GM23338 (cell line): Measurements from ENCODE around the gene KCNAB1. TPM values are rescaled to one million over a fixed set of nuclear protein-coding genes. Genes with fewer than 3 reads are reported as not detected.

Experiments used
- ATAC-seq: fragments of 200-7000 bp; cut with Tn5 transposase; 3 replicates; pipeline ENCODE4 v1.9.1; 2020
- DNase-seq: peaks from one replicate; pipeline ENCODE4 v3.0.0-alpha.2; 2015; ENCODE audit warnings: low spot score
- H2AFZ ChIP-seq: fragments of 200-600 bp; sonication (generic); 2 replicates; pipeline ENCODE4 v1.8.0; 2016; ENCODE audit warnings: antibody characterized with exemption, mild to moderate bottlenecking, moderate library complexity
- H3F3A ChIP-seq: fragments of 200-600 bp; sonication (generic); replicated peaks from 2 replicates; pipeline ENCODE4 v1.8.0; 2017; ENCODE audit warnings: antibody characterized with exemption, mixed run types, low read depth
- H3K27ac ChIP-seq: fragments of 200-600 bp; sonication (generic); 2 replicates; pipeline ENCODE4 v1.6.1; 2016; ENCODE audit warnings: low read depth
- H3K27me3 ChIP-seq: fragments of 200-600 bp; sonication (generic); 2 replicates; pipeline ENCODE4 v1.8.0; 2016; ENCODE audit warnings: mild to moderate bottlenecking, mixed run types, moderate library complexity; ENCODE audit not compliant: insufficient read depth
- H3K36me3 ChIP-seq: fragments of 200-600 bp; sonication (generic); 2 replicates; pipeline ENCODE4 v1.8.0; 2016; ENCODE audit warnings: mild to moderate bottlenecking; ENCODE audit not compliant: insufficient read depth
- H3K4me1 ChIP-seq: fragments of 200-600 bp; sonication (generic); 2 replicates; pipeline ENCODE4 v1.8.0; 2016; ENCODE audit warnings: mild to moderate bottlenecking, moderate library complexity; ENCODE audit not compliant: insufficient read depth
- H3K4me2 ChIP-seq: fragments of 200-600 bp; sonication (generic); 2 replicates; pipeline ENCODE4 v1.7.1; 2017; ENCODE audit warnings: mixed run types
- H3K4me3 ChIP-seq: fragments of 200-600 bp; sonication (generic); 2 replicates; pipeline ENCODE4 v1.6.1; 2016; ENCODE audit warnings: mixed run types
- H3K79me2 ChIP-seq: fragments of 200-600 bp; sonication (generic); replicated peaks from 2 replicates; pipeline ENCODE4 v1.8.0; 2017; ENCODE audit warnings: mild to moderate bottlenecking; ENCODE audit not compliant: insufficient read depth
- H3K9me2 ChIP-seq: fragments of 200-600 bp; sonication (generic); 2 replicates; pipeline ENCODE4 v1.8.0; 2017; ENCODE audit not compliant: insufficient read depth
- H4K20me1 ChIP-seq: fragments of 200-600 bp; sonication (generic); replicated peaks from 2 replicates; pipeline ENCODE4 v1.8.0; 2017; ENCODE audit warnings: mild to moderate bottlenecking; ENCODE audit not compliant: insufficient read depth
- H3K27ac Mint-ChIP-seq: 2 replicates; pipeline ENCODE4 v1.8.0; 2020; ENCODE audit warnings: inconsistent platforms, mild to moderate bottlenecking, moderate library complexity, mixed read lengths
- H3K27me3 Mint-ChIP-seq: 3 replicates; pipeline ENCODE4 v1.8.0; 2022; ENCODE audit warnings: low read depth, mild to moderate bottlenecking, moderate library complexity, mixed read lengths, inconsistent platforms; ENCODE audit not compliant: insufficient read depth, poor library complexity
- H3K36me3 Mint-ChIP-seq: 3 replicates; pipeline ENCODE4 v1.8.0; 2021; ENCODE audit warnings: low read depth, mild to moderate bottlenecking, inconsistent platforms, moderate library complexity, mixed read lengths
- H3K4me1 Mint-ChIP-seq: 3 replicates; pipeline ENCODE4 v1.8.0; 2020; ENCODE audit warnings: mild to moderate bottlenecking, inconsistent platforms, mixed read lengths
- H3K4me3 Mint-ChIP-seq: 3 replicates; pipeline ENCODE4 v1.8.0; 2021; ENCODE audit warnings: moderate library complexity, mild to moderate bottlenecking, inconsistent platforms, mixed read lengths
- H3K9me3 Mint-ChIP-seq: 3 replicates; pipeline ENCODE4 v1.8.0; 2020; ENCODE audit warnings: moderate library complexity, mild to moderate bottlenecking, inconsistent platforms, mixed read lengths
- EZH2 ChIP-seq: fragments of 200-600 bp; sonication (generic); IDR thresholded peaks from one replicate; pipeline ENCODE4 v1.8.0; 2017; ENCODE audit warnings: antibody characterized with exemption, mild to moderate bottlenecking, low read depth; ENCODE audit not compliant: unreplicated experiment
- ZNF331 ChIP-seq: fragments of 250-450 bp; sonication (Bioruptor Pico); IDR thresholded peaks from 2 replicates; pipeline ENCODE4 v1.5.0; 2020; ENCODE audit warnings: low read depth, mild to moderate bottlenecking, moderate library complexity
- polyA plus RNA-seq: library from polyadenylated mRNA; unstranded; fragments of >200 nt; fragmentation: Nextera tagmentation; extraction: Ambion mirVana; gene quantifications from 2 replicates; pipeline ENCODE4 v1.2.1, GENCODE V29; 2016
- total RNA-seq: library from RNA; depleted of rRNA; stranded (reverse); fragments of >200 nt; shearing (Covaris generic); gene quantifications from 2 replicates; pipeline ENCODE4 v1.2.3, GENCODE V29; 2014
- TF ChIP-seq, protein P1 (sequence below): fragments of 250-450 bp; sonication (Bioruptor Pico); IDR thresholded peaks from 2 replicates; pipeline ENCODE4 v1.5.0; 2020; ENCODE audit warnings: mild to moderate bottlenecking, moderate library complexity

Gene KCNAB1
- total and polyA plus RNA-seq, 2 experiments from 2014 or later, result 0.69 to 2.6 TPM

DNA sequence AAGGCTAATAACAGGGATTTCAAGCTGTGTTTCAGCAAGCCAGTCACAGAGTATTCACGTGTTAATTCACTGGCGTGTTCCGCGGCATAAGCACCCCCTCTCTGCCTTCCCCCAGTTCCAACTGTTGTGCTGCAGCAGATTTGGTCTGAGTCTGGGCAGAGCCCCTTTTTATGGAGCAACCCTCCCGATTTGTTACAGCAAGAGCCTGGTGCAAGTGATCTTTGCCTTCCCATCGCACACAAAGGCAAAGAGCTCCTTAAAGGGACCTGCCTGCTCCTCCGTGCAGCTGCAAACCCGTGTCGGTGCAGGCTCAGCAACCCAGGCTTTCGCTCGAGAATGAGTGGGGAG lies 170.5 kb downstream of the KCNAB1 start:
- Mint-ChIP-seq H3K4me3 (peak overlapping the region; percentile 71), H3K9me3 (no peaks in the 10 kb centered on the region), H3K27me3 (peaks cover 37% of the 10 kb centered on the region), H3K36me3 (no peaks in the 10 kb centered on the region), H3K27ac (no peak overlapping the region), H3K4me1 (peaks cover 6% of the 10 kb centered on the region; the same call in 2 of the 3 replicates)
- H3K27me3 ChIP-seq, result peaks cover 50% of the 10 kb centered on the region
- ATAC-seq (peak; percentile 71), DNase-seq (no peak)
- H2AFZ ChIP-seq, result peak overlapping the region; percentile 99
- H3K79me2 ChIP-seq, result no peaks in the 10 kb centered on the region
- TF ChIP-seq, protein P1, sequence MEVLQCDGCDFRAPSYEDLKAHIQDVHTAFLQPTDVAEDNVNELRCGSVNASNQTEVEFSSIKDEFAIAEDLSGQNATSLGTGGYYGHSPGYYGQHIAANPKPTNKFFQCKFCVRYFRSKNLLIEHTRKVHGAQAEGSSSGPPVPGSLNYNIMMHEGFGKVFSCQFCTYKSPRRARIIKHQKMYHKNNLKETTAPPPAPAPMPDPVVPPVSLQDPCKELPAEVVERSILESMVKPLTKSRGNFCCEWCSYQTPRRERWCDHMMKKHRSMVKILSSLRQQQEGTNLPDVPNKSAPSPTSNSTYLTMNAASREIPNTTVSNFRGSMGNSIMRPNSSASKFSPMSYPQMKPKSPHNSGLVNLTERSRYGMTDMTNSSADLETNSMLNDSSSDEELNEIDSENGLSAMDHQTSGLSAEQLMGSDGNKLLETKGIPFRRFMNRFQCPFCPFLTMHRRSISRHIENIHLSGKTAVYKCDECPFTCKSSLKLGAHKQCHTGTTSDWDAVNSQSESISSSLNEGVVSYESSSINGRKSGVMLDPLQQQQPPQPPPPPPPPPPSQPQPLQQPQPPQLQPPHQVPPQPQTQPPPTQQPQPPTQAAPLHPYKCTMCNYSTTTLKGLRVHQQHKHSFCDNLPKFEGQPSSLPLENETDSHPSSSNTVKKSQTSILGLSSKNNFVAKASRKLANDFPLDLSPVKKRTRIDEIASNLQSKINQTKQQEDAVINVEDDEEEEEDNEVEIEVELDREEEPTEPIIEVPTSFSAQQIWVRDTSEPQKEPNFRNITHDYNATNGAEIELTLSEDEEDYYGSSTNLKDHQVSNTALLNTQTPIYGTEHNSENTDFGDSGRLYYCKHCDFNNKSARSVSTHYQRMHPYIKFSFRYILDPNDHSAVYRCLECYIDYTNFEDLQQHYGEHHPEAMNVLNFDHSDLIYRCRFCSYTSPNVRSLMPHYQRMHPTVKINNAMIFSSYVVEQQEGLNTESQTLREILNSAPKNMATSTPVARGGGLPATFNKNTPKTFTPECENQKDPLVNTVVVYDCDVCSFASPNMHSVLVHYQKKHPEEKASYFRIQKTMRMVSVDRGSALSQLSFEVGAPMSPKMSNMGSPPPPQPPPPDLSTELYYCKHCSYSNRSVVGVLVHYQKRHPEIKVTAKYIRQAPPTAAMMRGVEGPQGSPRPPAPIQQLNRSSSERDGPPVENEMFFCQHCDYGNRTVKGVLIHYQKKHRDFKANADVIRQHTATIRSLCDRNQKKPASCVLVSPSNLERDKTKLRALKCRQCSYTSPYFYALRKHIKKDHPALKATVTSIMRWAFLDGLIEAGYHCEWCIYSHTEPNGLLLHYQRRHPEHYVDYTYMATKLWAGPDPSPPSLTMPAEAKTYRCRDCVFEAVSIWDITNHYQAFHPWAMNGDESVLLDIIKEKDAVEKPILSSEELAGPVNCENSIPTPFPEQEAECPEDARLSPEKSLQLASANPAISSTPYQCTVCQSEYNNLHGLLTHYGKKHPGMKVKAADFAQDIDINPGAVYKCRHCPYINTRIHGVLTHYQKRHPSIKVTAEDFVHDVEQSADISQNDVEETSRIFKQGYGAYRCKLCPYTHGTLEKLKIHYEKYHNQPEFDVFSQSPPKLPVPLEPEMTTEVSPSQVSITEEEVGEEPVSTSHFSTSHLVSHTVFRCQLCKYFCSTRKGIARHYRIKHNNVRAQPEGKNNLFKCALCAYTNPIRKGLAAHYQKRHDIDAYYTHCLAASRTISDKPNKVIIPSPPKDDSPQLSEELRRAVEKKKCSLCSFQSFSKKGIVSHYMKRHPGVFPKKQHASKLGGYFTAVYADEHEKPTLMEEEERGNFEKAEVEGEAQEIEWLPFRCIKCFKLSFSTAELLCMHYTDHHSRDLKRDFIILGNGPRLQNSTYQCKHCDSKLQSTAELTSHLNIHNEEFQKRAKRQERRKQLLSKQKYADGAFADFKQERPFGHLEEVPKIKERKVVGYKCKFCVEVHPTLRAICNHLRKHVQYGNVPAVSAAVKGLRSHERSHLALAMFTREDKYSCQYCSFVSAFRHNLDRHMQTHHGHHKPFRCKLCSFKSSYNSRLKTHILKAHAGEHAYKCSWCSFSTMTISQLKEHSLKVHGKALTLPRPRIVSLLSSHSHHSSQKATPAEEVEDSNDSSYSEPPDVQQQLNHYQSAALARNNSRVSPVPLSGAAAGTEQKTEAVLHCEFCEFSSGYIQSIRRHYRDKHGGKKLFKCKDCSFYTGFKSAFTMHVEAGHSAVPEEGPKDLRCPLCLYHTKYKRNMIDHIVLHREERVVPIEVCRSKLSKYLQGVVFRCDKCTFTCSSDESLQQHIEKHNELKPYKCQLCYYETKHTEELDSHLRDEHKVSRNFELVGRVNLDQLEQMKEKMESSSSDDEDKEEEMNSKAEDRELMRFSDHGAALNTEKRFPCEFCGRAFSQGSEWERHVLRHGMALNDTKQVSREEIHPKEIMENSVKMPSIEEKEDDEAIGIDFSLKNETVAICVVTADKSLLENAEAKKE (CRISPR knock-in tag), result no peak
- TF ChIP-seq EZH2, result peak; percentile 21
- no peaks in the 10 kb centered on the region for H3K9me2 ChIP-seq
- H3K36me3 ChIP-seq, result no peaks in the 10 kb centered on the region
- H3K4me1 ChIP-seq, result peaks cover 6% of the 10 kb centered on the region
- peak overlapping the region; percentile 72 for H3K4me3 ChIP-seq
- H3K4me2 ChIP-seq, result peak overlapping the region; percentile 90
- H3K27ac ChIP-seq, result no peak overlapping the region
- H4K20me1 ChIP-seq, result no peaks in the 10 kb centered on the region
- 0 out of 2 replicates have a peak, but pooled peaks cover 8% of the 10 kb centered on the region for H3F3A ChIP-seq

DNA sequence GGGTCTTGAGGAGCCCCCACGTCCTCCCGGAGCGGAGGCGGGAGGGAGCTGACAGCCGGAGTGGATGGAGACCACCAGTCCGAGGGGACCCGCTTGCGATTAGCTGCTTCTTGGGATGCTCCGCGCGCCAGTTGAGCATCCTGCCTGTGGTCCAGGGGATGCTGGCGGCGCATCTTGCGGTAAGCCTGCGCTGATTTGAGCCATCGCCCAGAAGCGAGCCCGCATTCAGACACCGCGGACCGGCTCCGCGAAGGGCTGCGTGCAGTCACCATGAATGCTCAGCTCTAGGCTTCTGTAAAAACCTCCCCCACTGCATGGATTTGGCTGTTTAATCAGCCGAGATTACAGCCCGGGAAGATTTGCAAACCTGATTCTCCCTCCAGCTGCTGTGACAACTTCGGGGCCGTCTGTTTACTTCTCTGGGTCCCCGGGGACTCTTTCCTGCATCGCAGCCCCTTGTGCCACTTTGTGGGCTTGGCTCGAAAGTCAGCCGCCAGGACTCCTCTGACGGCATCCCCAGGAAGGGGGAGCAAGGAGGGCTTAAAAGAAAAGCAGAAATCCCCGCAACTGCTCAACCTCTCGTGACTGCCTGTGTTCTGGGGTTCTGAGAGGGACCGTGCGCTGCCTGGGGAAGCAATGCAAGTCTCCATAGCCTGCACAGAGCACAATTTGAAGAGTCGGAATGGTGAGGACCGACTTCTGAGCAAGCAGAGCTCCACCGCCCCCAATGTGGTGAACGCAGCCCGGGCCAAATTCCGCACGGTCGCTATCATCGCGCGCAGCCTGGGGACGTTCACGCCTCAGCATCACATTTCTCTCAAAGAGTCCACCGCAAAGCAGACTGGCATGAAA lies 171.1 kb downstream of the KCNAB1 start:
- Mint-ChIP-seq H3K27ac (no peak overlapping the region), H3K4me1 (peaks cover 6% of the 10 kb centered on the region; the same call in 2 of the 3 replicates), H3K4me3 (peak overlapping the region; percentile 71), H3K36me3 (no peaks in the 10 kb centered on the region), H3K27me3 (peaks cover 37% of the 10 kb centered on the region), H3K9me3 (no peaks in the 10 kb centered on the region)
- peak overlapping the region; percentile 99 for H2AFZ ChIP-seq
- peaks cover 6% of the 10 kb centered on the region for H3K4me1 ChIP-seq
- peak overlapping the region; percentile 90 for H3K4me2 ChIP-seq
- ATAC-seq (peak; percentile 93), DNase-seq (peak; percentile 77)
- no peaks in the 10 kb centered on the region for H3K9me2 ChIP-seq
- peak overlapping the region; percentile 72 for H3K4me3 ChIP-seq
- no peaks in the 10 kb centered on the region for H3K79me2 ChIP-seq
- 0 out of 2 replicates have a peak, but pooled peaks cover 8% of the 10 kb centered on the region for H3F3A ChIP-seq
- H3K27me3 ChIP-seq, result peaks cover 50% of the 10 kb centered on the region
- H3K27ac ChIP-seq, result no peak overlapping the region
- TF ChIP-seq, protein P1 (CRISPR knock-in tag), result no peak
- TF ChIP-seq EZH2, result peak; percentile 21
- TF ChIP-seq ZNF331 (CRISPR knock-in tag), result no peak
- no peaks in the 10 kb centered on the region for H3K36me3 ChIP-seq
- H4K20me1 ChIP-seq, result no peaks in the 10 kb centered on the region
